ENCODE measurements around the gene SOX30. TPM values are rescaled to one million over a fixed set of nuclear protein-coding genes. Genes with fewer than 3 reads are reported as not detected.

SOX30 gene
- total RNA-seq, 1 donor from 2014 or later = 0.19 TPM

DNA sequence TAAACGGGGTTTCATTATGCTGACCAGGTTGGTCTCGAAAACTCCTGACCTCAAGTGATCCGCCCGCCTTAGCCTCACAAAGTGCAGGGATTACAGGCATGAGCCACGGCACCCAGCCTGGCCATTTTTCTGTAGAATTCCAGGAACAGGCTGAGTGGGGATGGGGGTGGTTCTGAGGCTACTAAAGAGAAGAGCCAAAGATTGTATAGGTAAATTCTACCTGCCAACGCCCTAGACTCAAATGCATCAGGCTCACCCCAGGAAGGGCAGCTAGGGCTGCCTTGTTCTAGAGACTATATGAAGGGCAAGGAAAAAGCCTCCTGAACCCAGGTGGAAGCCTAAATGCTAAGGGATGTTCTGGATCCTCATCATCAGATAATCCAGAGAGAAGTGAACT lies 17.5 kb upstream of the SOX30 start:
- DNase-seq (ENCODE audit: missing footprints) = no peak
- intact Hi-C loops (cut with DNase I) = loop anchor here (2.0 kb wide), 1 partner anchor 49 kb away; no protein-coding TSS in a partner anchor
- ATAC-seq = no peak

- DNase-seq (ENCODE audit: missing footprints) = no peak
- intact Hi-C loops (cut with DNase I) = loop anchor here (2.0 kb wide), 1 partner anchor 50 kb away; no protein-coding TSS in a partner anchor
- ATAC-seq = no peak
Observed at GRCh38 chr5:157668356-157668755, 16.1 kb upstream of the SOX30 start.

GRCh38 chr5:157665467-157666070 lies 13.3 kb upstream of the SOX30 start:
- intact Hi-C loops (cut with DNase I) = no loop called here
- ATAC-seq (no peak), DNase-seq (ENCODE audit: missing footprints) (no peak)

- ATAC-seq (no peak), DNase-seq (ENCODE audit: missing footprints) (no peak)
- intact Hi-C loops (cut with DNase I) = no loop called here
Observed at GRCh38 chr5:157659868-157660660, 7.8 kb upstream of the SOX30 start.

GRCh38 chr5:157658893-157659292 lies 6.7 kb upstream of the SOX30 start:
- intact Hi-C loops (cut with DNase I) = no loop called here
- ATAC-seq (no peak), DNase-seq (ENCODE audit: missing footprints) (no peak)

- intact Hi-C loops (cut with DNase I) = no loop called here
- no peak for ATAC-seq
- DNase-seq (ENCODE audit: missing footprints) = no peak
Observed at GRCh38 chr5:157657516-157657915, 5.3 kb upstream of the SOX30 start.

- ATAC-seq (peak; percentile 93), DNase-seq (ENCODE audit: missing footprints) (peak; percentile 90)
- intact Hi-C loops (cut with DNase I) = no loop called here
Observed at GRCh38 chr5:157651623-157652376, 438 bp downstream of the SOX30 start.

GRCh38 chr5:157650991-157651611 lies 1.1 kb downstream of the SOX30 start:
- intact Hi-C loops (cut with DNase I) = no loop called here
- ATAC-seq = peak; percentile 10

DNA sequence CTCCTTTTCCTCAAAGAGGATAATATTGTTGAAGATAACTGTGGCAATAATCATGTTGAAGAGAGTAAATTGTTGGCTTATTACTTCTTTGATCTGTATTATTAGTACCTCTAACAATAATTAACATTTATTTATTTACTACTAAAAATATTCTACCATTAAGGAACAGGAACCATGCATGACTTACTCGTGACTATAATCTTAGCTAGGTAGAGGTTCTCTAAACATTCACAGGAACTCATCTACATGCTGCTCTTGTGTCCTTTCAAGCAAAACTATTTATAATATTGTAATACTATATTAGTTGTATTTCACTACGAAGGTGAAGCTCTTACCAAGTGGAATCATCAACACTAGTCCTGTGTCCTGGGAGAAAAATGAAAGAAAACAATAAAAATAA lies 3.1 kb downstream of the SOX30 start:
- intact Hi-C loops (cut with DNase I) = no loop called here
- no peak for ATAC-seq
- no peak for DNase-seq (ENCODE audit: missing footprints)

More at GRCh38 chr5:157650991-157651611, 1.1 kb downstream of the SOX30 start:
- DNase-seq (ENCODE audit: missing footprints) = no peak

DNA sequence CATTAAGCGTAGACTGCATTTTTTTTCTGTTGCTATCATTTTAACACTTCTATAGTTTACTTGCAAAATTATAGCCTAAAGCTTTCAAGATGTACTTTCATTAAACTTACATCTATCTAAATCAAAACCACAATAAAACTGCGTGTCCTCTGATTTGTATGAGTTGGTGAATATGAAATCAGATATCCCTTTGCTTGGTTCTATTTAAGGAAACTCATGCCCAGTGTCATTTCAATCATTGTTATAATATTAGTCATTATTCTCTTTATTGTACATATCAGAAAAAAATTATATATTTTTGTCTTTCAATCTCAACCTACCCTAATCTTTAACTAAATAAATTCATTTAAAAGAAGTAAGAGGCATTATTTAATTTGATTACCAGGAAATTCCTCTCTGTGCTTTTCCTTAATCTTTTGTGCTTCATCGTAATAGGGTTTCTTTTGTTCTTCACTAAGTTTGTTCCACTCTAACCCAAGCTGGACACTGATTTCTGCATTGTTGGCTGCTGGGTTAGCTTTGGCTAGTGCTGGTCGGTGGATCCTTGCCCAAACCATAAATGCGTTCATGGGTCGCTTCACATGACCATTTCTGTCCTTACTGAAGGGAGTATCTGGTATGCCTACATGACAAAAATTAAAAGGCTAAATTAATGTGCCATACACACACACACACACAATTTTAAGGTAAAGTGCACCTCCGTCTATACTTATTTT lies 3.8 kb downstream of the SOX30 start:
- DNase-seq (ENCODE audit: missing footprints) (no peak), ATAC-seq (no peak)
- intact Hi-C loops (cut with DNase I) = no loop called here

- DNase-seq (ENCODE audit: missing footprints) (no peak), ATAC-seq (no peak)
- intact Hi-C loops (cut with DNase I) = no loop called here
Observed at GRCh38 chr5:157640406-157641066, 11.7 kb downstream of the SOX30 start.

- no peak for ATAC-seq
- intact Hi-C loops (cut with DNase I) = no loop called here
- DNase-seq (ENCODE audit: missing footprints) = no peak
Observed at GRCh38 chr5:157630341-157630740, 21.9 kb downstream of the SOX30 start.

DNA sequence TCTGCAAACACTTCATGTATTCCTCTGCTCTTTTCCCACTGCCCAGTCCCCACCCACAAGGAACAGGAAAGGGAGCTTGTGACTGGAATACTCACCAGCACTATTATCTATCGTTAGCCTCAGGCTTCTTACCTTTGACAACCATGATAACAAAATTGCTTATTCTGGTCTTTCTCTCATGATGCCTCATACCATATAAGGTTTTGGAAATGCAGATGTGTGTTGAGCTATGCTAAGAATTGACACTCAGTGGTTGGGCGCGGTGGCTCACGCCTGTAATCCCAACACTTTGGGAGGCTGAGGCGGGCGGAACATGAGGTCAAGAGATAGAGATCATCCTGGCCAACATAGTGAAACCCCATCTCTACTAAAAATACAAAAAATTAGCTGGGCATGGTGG lies 25.4 kb downstream of the SOX30 start:
- intact Hi-C loops (cut with DNase I) = no loop called here
- DNase-seq (ENCODE audit: missing footprints) = no peak
- ATAC-seq = no peak

GRCh38 chr5:157624144-157624543 lies 28.1 kb downstream of the SOX30 start:
- DNase-seq (ENCODE audit: missing footprints) (no peak), ATAC-seq (no peak)
- intact Hi-C loops (cut with DNase I) = no loop called here

GRCh38 chr5:157620776-157621175 lies 31.5 kb downstream of the SOX30 start:
- ATAC-seq = no peak
- DNase-seq (ENCODE audit: missing footprints) = no peak
- intact Hi-C loops (cut with DNase I) = no loop called here

DNA sequence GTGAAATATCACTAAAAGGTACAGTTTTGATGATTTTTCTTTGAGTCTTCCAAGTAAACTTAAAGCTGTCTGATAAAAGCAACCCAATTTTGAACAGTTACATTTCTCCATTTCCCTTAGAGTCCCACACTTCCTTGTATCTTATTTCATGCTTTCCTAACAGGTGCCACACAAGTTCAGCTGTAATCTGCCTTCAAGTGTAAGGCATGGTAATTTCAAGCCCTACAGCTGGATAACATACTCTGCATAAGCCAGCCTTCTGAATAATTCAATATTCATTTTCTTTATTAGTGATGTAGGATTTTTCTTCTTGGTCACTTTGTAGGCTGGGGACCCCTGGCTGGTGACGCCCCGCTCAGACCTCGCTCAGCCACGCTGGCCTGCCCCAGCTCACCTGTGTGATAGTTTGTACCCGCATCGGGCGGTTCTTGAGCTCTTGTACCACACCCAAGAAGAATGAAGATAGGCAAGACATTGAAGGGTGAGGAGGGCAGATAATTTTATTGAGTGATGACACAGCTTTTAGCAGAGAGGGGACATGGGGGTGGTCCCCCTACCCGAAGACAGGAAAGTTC lies 34.0 kb downstream of the SOX30 start:
- ATAC-seq (no peak), DNase-seq (ENCODE audit: missing footprints) (no peak)
- intact Hi-C loops (cut with DNase I) = no loop called here

DNA sequence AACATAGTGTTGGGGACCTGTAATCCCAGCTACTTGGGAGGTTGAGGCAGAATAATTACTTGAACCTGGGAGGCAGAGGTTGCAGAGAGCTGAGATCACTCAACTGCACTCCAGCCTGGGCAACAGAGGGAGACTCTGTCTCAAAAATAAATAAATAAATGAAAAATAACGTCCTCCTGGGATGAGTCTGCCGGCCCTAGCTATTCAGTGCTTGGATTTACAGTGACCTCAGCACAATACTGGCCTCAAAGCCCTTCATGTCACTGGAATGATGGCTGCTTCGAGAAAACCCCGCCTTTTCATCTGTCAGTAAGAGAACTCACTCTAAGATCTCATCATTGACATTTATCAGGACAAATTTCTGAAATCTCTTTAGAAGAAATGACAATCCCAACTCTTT lies 35.5 kb downstream of the SOX30 start:
- ATAC-seq (no peak), DNase-seq (ENCODE audit: missing footprints) (no peak)
- intact Hi-C loops (cut with DNase I) = no loop called here
